ENCODE results near the gene TTLL11. TPM values are rescaled to one million over a fixed set of nuclear protein-coding genes. Genes with fewer than 3 reads are reported as not detected.

Gene TTLL11
- total RNA-seq, 1 experiment from 2014 or later, result 8.8 TPM

- Histone ChIP-seq H3K4me1 (peaks cover 31% of the 10 kb centered on the region), H3K4me3 (no peak overlapping the region), H3K27me3 (no peaks in the 10 kb centered on the region), H3K9me3 (replicated peaks) (no peaks in the 10 kb centered on the region), H3K36me3 (0 out of 2 replicates have a peak, but pooled peaks cover 2% of the 10 kb centered on the region), H3K27ac (no peak overlapping the region)
- DNase-seq, result no peak
Observed at GRCh38 chr9:122036988-122037387, 56.1 kb downstream of the TTLL11 start.

- no peak overlapping the region for H3K27ac ChIP-seq
- H3K4me3 ChIP-seq, result no peak overlapping the region
- peaks cover 25% of the 10 kb centered on the region for H3K4me1 ChIP-seq
- no peaks in the 10 kb centered on the region for H3K27me3 ChIP-seq
- no peaks in the 10 kb centered on the region for H3K9me3 ChIP-seq (replicated peaks)
- H3K36me3 ChIP-seq, result 0 out of 2 replicates have a peak, but pooled peaks cover 2% of the 10 kb centered on the region
- no peak for DNase-seq
Observed at GRCh38 chr9:122036408-122036807, 56.7 kb downstream of the TTLL11 start.

GRCh38 chr9:122033775-122034373 is 59.2 kb downstream of the TTLL11 start:
- Histone ChIP-seq H3K36me3 (0 out of 2 replicates have a peak, but pooled peaks cover 5% of the 10 kb centered on the region), H3K9me3 (replicated peaks) (no peaks in the 10 kb centered on the region)

GRCh38 chr9:122032346-122032745 is 60.8 kb downstream of the TTLL11 start:
- 0 out of 2 replicates have a peak, but pooled peaks cover 5% of the 10 kb centered on the region for H3K36me3 ChIP-seq

More at GRCh38 chr9:122033775-122034373, 59.2 kb downstream of the TTLL11 start:
- H3K4me1 ChIP-seq, result peaks cover 3% of the 10 kb centered on the region
- H3K4me3 ChIP-seq, result no peak overlapping the region
- H3K27ac ChIP-seq, result no peak overlapping the region
- DNase-seq, result no peak
- H3K27me3 ChIP-seq, result no peaks in the 10 kb centered on the region

GRCh38 chr9:122031776-122032175 is 61.3 kb downstream of the TTLL11 start:
- Histone ChIP-seq H3K27me3 (no peaks in the 10 kb centered on the region), H3K36me3 (0 out of 2 replicates have a peak, but pooled peaks cover 5% of the 10 kb centered on the region), H3K4me3 (no peak overlapping the region), H3K9me3 (replicated peaks) (no peaks in the 10 kb centered on the region), H3K27ac (no peak overlapping the region), H3K4me1 (no peaks in the 10 kb centered on the region)
- DNase-seq, result no peak

More at GRCh38 chr9:122032346-122032745, 60.8 kb downstream of the TTLL11 start:
- no peak for DNase-seq
- no peaks in the 10 kb centered on the region for H3K9me3 ChIP-seq (replicated peaks)
- H3K4me3 ChIP-seq, result no peak overlapping the region
- H3K27ac ChIP-seq, result no peak overlapping the region
- no peaks in the 10 kb centered on the region for H3K27me3 ChIP-seq
- H3K4me1 ChIP-seq, result no peaks in the 10 kb centered on the region

GRCh38 chr9:122031157-122031556 is 62.0 kb downstream of the TTLL11 start:
- 0 out of 2 replicates have a peak, but pooled peaks cover 5% of the 10 kb centered on the region for H3K36me3 ChIP-seq
- H3K27me3 ChIP-seq, result no peaks in the 10 kb centered on the region
- no peak overlapping the region for H3K4me3 ChIP-seq
- H3K9me3 ChIP-seq (replicated peaks), result no peaks in the 10 kb centered on the region
- no peak overlapping the region for H3K27ac ChIP-seq
- DNase-seq, result no peak
- H3K4me1 ChIP-seq, result no peaks in the 10 kb centered on the region

GRCh38 chr9:122030357-122030756 is 62.8 kb downstream of the TTLL11 start:
- no peak overlapping the region for H3K4me3 ChIP-seq
- no peak overlapping the region for H3K27ac ChIP-seq
- no peak for DNase-seq
- H3K4me1 ChIP-seq, result no peaks in the 10 kb centered on the region
- no peaks in the 10 kb centered on the region for H3K9me3 ChIP-seq (replicated peaks)
- H3K36me3 ChIP-seq, result 0 out of 2 replicates have a peak, but pooled peaks cover 5% of the 10 kb centered on the region
- no peaks in the 10 kb centered on the region for H3K27me3 ChIP-seq

- Histone ChIP-seq H3K27me3 (no peaks in the 10 kb centered on the region), H3K4me3 (no peak overlapping the region), H3K4me1 (no peaks in the 10 kb centered on the region), H3K9me3 (replicated peaks) (no peaks in the 10 kb centered on the region), H3K27ac (no peak overlapping the region), H3K36me3 (0 out of 2 replicates have a peak, but pooled peaks cover 5% of the 10 kb centered on the region)
- no peak for DNase-seq
Observed at GRCh38 chr9:122029898-122030297, 63.2 kb downstream of the TTLL11 start.

GRCh38 chr9:122028089-122028488 is 65.0 kb downstream of the TTLL11 start:
- Histone ChIP-seq H3K4me1 (no peaks in the 10 kb centered on the region), H3K9me3 (replicated peaks) (no peaks in the 10 kb centered on the region; the same call in 1 of the 2 replicates), H3K36me3 (0 out of 2 replicates have a peak, but pooled peaks cover 2% of the 10 kb centered on the region), H3K27ac (no peak overlapping the region), H3K27me3 (no peaks in the 10 kb centered on the region), H3K4me3 (no peak overlapping the region)
- no peak for DNase-seq

- no peak for DNase-seq
Observed at GRCh38 chr9:122020398-122020797, 72.7 kb downstream of the TTLL11 start.

GRCh38 chr9:122016744-122017143 is 76.4 kb downstream of the TTLL11 start:
- Histone ChIP-seq H3K36me3 (no peaks in the 10 kb centered on the region), H3K4me3 (no peak overlapping the region), H3K9me3 (replicated peaks) (no peaks in the 10 kb centered on the region), H3K4me1 (peaks cover 2% of the 10 kb centered on the region; the same call in 1 of the 2 replicates), H3K27ac (no peak overlapping the region), H3K27me3 (no peaks in the 10 kb centered on the region)
- DNase-seq, result no peak

More at GRCh38 chr9:122020398-122020797, 72.7 kb downstream of the TTLL11 start:
- no peaks in the 10 kb centered on the region for H3K27me3 ChIP-seq
- no peaks in the 10 kb centered on the region; the same call in 1 of the 2 replicates for H3K9me3 ChIP-seq (replicated peaks)
- no peak overlapping the region for H3K27ac ChIP-seq
- H3K4me3 ChIP-seq, result no peak overlapping the region
- no peaks in the 10 kb centered on the region for H3K4me1 ChIP-seq
- no peaks in the 10 kb centered on the region for H3K36me3 ChIP-seq

- Histone ChIP-seq H3K27ac (no peak overlapping the region), H3K4me1 (peaks cover 2% of the 10 kb centered on the region; the same call in 1 of the 2 replicates), H3K9me3 (replicated peaks) (no peaks in the 10 kb centered on the region), H3K27me3 (no peaks in the 10 kb centered on the region), H3K4me3 (no peak overlapping the region), H3K36me3 (no peaks in the 10 kb centered on the region)
- DNase-seq, result no peak
Observed at GRCh38 chr9:122016309-122016708, 76.8 kb downstream of the TTLL11 start.

GRCh38 chr9:122015170-122015821 is 77.8 kb downstream of the TTLL11 start:
- DNase-seq, result peak in 1 of 2 experiments; percentile 35
- Histone ChIP-seq H3K27ac (no peak overlapping the region), H3K36me3 (no peaks in the 10 kb centered on the region), H3K4me1 (peaks cover 2% of the 10 kb centered on the region; the same call in 1 of the 2 replicates), H3K27me3 (no peaks in the 10 kb centered on the region), H3K9me3 (replicated peaks) (no peaks in the 10 kb centered on the region), H3K4me3 (no peak overlapping the region)

- Histone ChIP-seq H3K36me3 (no peaks in the 10 kb centered on the region), H3K9me3 (replicated peaks) (no peaks in the 10 kb centered on the region), H3K4me1 (peaks cover 2% of the 10 kb centered on the region; the same call in 1 of the 2 replicates), H3K4me3 (no peak overlapping the region), H3K27me3 (no peaks in the 10 kb centered on the region), H3K27ac (no peak overlapping the region)
- no peak for DNase-seq
Observed at GRCh38 chr9:122011818-122012498, 81.2 kb downstream of the TTLL11 start.

- H3K27me3 ChIP-seq, result no peaks in the 10 kb centered on the region
- no peak overlapping the region for H3K27ac ChIP-seq
- no peak overlapping the region for H3K4me3 ChIP-seq
- no peaks in the 10 kb centered on the region for H3K9me3 ChIP-seq (replicated peaks)
- no peaks in the 10 kb centered on the region for H3K36me3 ChIP-seq
- H3K4me1 ChIP-seq, result no peaks in the 10 kb centered on the region
- no peak for DNase-seq
Observed at GRCh38 chr9:122008559-122008958, 84.5 kb downstream of the TTLL11 start.

Measured in SJCRH30 (cell line).